Erythroblast (primary cell): Measurements from ENCODE around the gene CCDC117.
"Not testable (repeated sequence)": the region's sequence is repeated elsewhere in the genome, so short reads cannot be mapped to it uniquely, and the experiment has no call there.

Experiments used
- DNase-seq, 2 experiments: peaks; one replicate each; lab custom pipeline; 2025; lab: John Stamatoyannopoulos, UW
- GATA1 ChIP-seq: IDR thresholded peaks from 2 replicates; pipeline ENCODE4 v1.6.1; 2011; ENCODE audit warnings: low read depth, mild to moderate bottlenecking, control low read depth, low read length, moderate library complexity
- POLR2A ChIP-seq: IDR thresholded peaks from 2 replicates; pipeline ENCODE4 v1.6.1; 2011; ENCODE audit warnings: mild to moderate bottlenecking, low read length

CCDC117 gene

GRCh38 chr22:28821452-28821851, 49.0 kb downstream of the CCDC117 start:
- no peak for TF ChIP-seq POLR2A
- DNase-seq: no peak

- TF ChIP-seq GATA1: no peak
- no peak for TF ChIP-seq POLR2A
- no peak for DNase-seq
Observed at GRCh38 chr22:28822930-28823551, 50.5 kb downstream of the CCDC117 start.

GRCh38 chr22:28824455-28824854, 52.0 kb downstream of the CCDC117 start:
- not testable (repeated sequence) for DNase-seq

- not testable (repeated sequence) for DNase-seq
Observed at GRCh38 chr22:28826430-28826829, 53.9 kb downstream of the CCDC117 start.

- no peak for TF ChIP-seq GATA1
- no peak for TF ChIP-seq POLR2A
- DNase-seq: no peak
Observed at GRCh38 chr22:28826921-28827320, 54.4 kb downstream of the CCDC117 start.

GRCh38 chr22:28829358-28830181, 57.1 kb downstream of the CCDC117 start:
- TF ChIP-seq GATA1: no peak
- TF ChIP-seq POLR2A: no peak
- peak; percentile 74 to 86 for DNase-seq

GRCh38 chr22:28830441-28830840, 57.9 kb downstream of the CCDC117 start:
- TF ChIP-seq GATA1 (no peak), POLR2A (no peak)
- DNase-seq: no peak

GRCh38 chr22:28831140-28832072, 58.9 kb downstream of the CCDC117 start:
- DNase-seq: no peak
- TF ChIP-seq POLR2A (no peak), GATA1 (no peak)

- TF ChIP-seq GATA1 (no peak), POLR2A (no peak)
- no peak for DNase-seq
Observed at GRCh38 chr22:28832731-28833130, 60.2 kb downstream of the CCDC117 start.

GRCh38 chr22:28833276-28833923, 60.9 kb downstream of the CCDC117 start:
- TF ChIP-seq POLR2A: no peak
- TF ChIP-seq GATA1: no peak
- no peak for DNase-seq

GRCh38 chr22:28835630-28836189, 63.2 kb downstream of the CCDC117 start:
- TF ChIP-seq GATA1 (no peak), POLR2A (no peak)
- no peak for DNase-seq

- TF ChIP-seq POLR2A: no peak
- TF ChIP-seq GATA1: no peak
- DNase-seq: no peak
Observed at GRCh38 chr22:28837640-28838039, 65.1 kb downstream of the CCDC117 start.
